Stimulated activated CD8-positive, alpha-beta memory T cell treated with anti-CD3 and anti-CD28 coated beads, Interleukin-15, amount 100 ng/mL, for 24 hours (primary cell): ENCODE results near the gene WWTR1.

Experiments used
- DNase-seq: peaks from one replicate; pipeline ENCODE4 v3.0.0-alpha.2; 2020; ENCODE audit warnings: low read depth

WWTR1 gene

GRCh38 chr3:149566292-149566975, 91.4 kb downstream of the WWTR1 start:
- no peak for DNase-seq

GRCh38 chr3:149564079-149564478, 93.7 kb downstream of the WWTR1 start:
- DNase-seq: no peak

GRCh38 chr3:149563114-149563513, 94.7 kb downstream of the WWTR1 start:
- DNase-seq: no peak

GRCh38 chr3:149560617-149561016, 97.2 kb downstream of the WWTR1 start:
- DNase-seq: no peak

GRCh38 chr3:149560001-149560400, 97.8 kb downstream of the WWTR1 start:
- no peak for DNase-seq

- DNase-seq: no peak
Observed at GRCh38 chr3:149559525-149559924, 98.3 kb downstream of the WWTR1 start.

GRCh38 chr3:149555927-149556326, 101.9 kb downstream of the WWTR1 start:
- no peak for DNase-seq

GRCh38 chr3:149554826-149555225, 103.0 kb downstream of the WWTR1 start:
- no peak for DNase-seq

GRCh38 chr3:149553781-149554451, 103.9 kb downstream of the WWTR1 start:
- no peak for DNase-seq

GRCh38 chr3:149552700-149553099, 105.1 kb downstream of the WWTR1 start:
- no peak for DNase-seq

GRCh38 chr3:149551500-149551899, 106.3 kb downstream of the WWTR1 start:
- DNase-seq: no peak

- no peak for DNase-seq
Observed at GRCh38 chr3:149548669-149549065, 109.2 kb downstream of the WWTR1 start.

GRCh38 chr3:149547954-149548668, 109.7 kb downstream of the WWTR1 start:
- DNase-seq: no peak

GRCh38 chr3:149547413-149547812, 110.4 kb downstream of the WWTR1 start:
- DNase-seq: no peak

- DNase-seq: no peak
Observed at GRCh38 chr3:149545049-149545448, 112.8 kb downstream of the WWTR1 start.

GRCh38 chr3:149542375-149543312, 115.2 kb downstream of the WWTR1 start:
- DNase-seq: no peak

GRCh38 chr3:149541091-149541491, 116.7 kb downstream of the WWTR1 start:
- no peak for DNase-seq

GRCh38 chr3:149538371-149538770, 119.5 kb downstream of the WWTR1 start:
- DNase-seq: no peak

GRCh38 chr3:149536429-149536828, 121.4 kb downstream of the WWTR1 start:
- DNase-seq: no peak

- no peak for DNase-seq
Observed at GRCh38 chr3:149535333-149535685, 122.5 kb downstream of the WWTR1 start.

- DNase-seq: no peak
Observed at GRCh38 chr3:149534671-149535332, 123.0 kb downstream of the WWTR1 start.

- DNase-seq: no peak
Observed at GRCh38 chr3:149534082-149534481, 123.7 kb downstream of the WWTR1 start.
